ENCODE measurements around the gene GPI.
A peak's percentile ranks its signal among the peaks of the same experiment; 100 is the strongest.

GPI gene

DNA sequence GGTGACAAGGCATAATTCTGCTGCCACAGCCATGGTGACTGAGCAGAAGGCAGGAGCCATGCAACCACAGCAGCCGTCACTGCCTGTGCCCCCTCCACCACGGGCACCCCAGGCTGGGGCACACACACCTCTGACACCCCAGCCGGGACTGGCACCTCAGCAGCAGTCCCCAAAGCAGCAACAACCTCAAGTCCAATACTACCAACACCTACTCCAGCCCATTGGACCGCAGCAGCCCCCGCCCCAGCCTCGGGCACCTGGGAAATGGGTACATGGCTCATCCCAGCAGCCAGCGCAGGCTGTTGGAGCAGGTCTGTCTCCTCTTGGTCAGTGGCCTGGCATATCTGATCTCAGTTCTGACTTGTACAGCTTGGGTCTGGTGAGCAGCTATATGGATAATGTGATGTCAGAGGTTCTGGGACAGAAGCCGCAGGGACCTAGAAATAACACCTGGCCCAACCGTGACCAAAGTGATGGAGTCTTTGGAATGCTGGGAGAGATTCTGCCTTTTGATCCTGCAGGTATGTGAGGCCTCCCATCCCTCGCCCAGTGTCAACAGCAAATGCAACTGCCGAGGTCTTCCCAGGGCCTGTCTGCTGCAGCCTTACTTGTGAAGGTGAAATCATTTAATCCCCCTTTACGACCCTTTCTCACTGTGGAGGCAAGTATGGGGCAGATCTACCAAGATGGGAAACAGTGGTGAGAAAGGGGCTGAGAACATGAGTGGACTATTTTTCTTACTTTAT lies 22.9 kb upstream of the GPI start:
- DNase-seq (ENCODE audit: low read depth): no peak

GRCh38 chr19:34343751-34344150 lies 21.2 kb upstream of the GPI start:
- no peak for DNase-seq (ENCODE audit: low read depth)

- DNase-seq (ENCODE audit: low read depth): peak; percentile 23
Observed at GRCh38 chr19:34345947-34346351, 19.0 kb upstream of the GPI start.

- DNase-seq (ENCODE audit: low read depth): no peak
Observed at GRCh38 chr19:34347561-34348165, 17.3 kb upstream of the GPI start.

GRCh38 chr19:34348899-34349487 lies 16.0 kb upstream of the GPI start:
- no peak for DNase-seq (ENCODE audit: low read depth)

DNA sequence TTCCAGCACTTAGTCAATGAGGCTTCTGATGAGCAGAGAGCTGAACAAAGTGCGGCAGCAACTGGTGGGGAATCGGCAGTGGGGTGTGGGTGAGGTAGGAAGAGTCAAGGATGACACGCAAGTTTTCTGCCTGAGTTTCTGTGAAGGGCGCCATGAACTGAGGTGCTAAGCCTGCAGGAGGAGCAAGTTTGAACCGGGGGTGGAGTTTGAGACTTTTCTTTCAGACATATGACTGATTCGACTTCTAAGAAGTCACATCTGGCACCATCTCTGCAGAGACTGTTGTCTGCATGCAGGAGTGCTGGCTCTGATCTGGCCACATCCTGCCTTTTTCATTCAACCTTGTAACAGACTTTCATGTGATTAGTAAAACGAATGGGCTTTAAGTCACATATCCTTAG lies 14.8 kb upstream of the GPI start:
- no peak for DNase-seq (ENCODE audit: low read depth)

DNA sequence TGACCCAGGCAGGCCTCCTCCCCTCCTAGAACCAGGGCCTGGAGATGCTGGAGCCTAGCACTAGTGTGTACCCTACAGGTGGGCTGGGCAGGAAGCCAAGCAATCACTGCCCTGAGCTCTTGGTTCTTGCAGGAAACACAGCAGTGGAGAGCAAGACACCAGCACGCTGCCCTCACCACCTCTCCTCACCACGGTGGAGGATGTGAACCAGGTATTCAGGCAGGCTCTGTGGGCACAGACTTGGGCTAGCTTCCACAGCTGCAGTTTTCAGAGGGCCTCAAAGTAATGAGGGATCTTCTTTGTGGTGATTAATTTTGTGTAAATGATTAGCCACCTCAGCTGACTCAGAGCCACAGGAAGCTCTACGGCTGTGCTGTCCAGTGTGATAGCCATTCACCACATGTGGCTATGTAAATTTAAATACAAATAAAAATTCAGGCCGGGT lies 13.6 kb upstream of the GPI start:
- no peak for DNase-seq (ENCODE audit: low read depth)

DNA sequence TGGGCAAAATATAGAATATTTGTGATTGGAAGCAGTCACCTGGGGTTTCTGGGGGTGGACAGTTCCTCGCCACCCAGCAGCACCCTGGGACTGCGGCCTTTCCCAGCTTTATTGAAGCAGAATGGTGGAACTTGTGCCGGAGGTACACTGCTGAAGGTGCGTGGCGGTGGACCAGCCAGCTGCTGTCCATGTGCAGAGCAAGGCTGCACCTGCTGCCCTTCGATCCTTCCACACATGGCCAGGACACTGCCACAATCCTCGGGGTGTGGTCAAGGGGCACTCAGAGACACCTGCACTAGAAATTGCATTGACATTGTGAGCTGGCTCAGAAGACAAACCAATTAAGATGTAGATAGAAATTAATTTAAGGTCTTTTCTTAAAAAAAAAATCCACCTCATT lies 11.4 kb upstream of the GPI start:
- no peak for DNase-seq (ENCODE audit: low read depth)

DNA sequence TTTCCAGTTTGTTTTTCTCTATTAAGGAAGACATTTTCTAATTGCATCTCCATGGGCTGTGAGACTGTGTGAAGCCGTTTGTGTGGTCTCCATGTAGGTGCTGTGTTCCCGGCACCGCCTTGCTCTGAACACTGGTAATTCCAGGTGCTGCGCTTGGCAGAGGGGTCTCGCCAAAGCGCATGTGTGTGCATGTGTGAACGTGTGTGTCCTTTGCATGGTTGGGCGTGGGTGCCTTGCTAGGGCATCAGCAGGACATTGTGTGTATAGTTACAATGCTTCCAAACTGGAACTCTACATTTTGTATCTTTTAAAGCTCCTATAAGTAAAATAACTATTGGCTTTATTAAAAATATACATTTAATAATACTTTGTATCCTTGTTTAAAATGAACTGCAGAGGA lies 9.8 kb upstream of the GPI start:
- no peak for DNase-seq (ENCODE audit: low read depth)

DNA sequence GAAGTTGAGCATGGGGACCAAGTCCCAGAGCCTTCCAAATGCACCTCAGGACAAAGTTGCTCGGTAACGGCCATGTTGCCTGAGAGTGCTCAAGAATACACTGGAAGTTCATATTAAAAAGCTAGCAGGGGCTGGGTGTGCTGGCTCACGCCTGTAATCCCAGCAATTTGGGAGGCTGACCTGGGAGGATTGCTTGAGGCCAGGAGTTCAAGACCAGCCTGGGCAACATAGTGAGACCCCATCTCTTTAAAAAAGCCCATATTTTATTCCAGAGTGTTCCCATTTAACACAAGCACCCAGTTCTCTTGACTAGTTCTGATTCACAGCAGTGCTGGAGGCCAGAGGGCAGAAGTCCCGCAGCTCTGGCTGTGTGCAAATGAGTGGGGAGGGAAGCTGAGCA lies 8.1 kb upstream of the GPI start:
- DNase-seq (ENCODE audit: low read depth): no peak

DNA sequence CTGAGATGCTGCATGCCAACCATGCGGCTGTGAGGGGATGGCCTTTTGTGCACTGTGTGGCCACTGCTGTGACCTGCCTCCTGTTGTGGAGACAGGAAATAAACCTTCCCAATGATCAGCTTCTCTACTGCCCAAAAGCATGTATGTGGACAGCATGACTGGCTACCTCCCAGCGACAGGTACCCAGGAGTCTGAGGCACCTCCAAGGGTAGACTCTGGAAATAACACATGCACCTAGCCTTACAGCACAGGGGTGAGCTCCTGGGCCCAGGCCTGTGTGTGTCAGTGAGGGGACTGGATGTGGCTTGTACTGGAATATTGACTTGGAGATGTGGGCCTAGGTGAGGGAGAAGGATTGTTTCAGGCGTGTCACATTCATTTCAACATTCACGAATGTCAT lies 7.6 kb upstream of the GPI start:
- DNase-seq (ENCODE audit: low read depth): no peak

- peak; percentile 95 for DNase-seq (ENCODE audit: low read depth)
Observed at GRCh38 chr19:34359140-34359953, 5.6 kb upstream of the GPI start.

- no peak for DNase-seq (ENCODE audit: low read depth)
Observed at GRCh38 chr19:34359954-34360315, 5.1 kb upstream of the GPI start.

- DNase-seq (ENCODE audit: low read depth): no peak
Observed at GRCh38 chr19:34360354-34360909, 4.6 kb upstream of the GPI start.

GRCh38 chr19:34362679-34363069 lies 2.3 kb upstream of the GPI start:
- no peak for DNase-seq (ENCODE audit: low read depth)

GRCh38 chr19:34363094-34363493 lies 1.9 kb upstream of the GPI start:
- no peak for DNase-seq (ENCODE audit: low read depth)

DNA sequence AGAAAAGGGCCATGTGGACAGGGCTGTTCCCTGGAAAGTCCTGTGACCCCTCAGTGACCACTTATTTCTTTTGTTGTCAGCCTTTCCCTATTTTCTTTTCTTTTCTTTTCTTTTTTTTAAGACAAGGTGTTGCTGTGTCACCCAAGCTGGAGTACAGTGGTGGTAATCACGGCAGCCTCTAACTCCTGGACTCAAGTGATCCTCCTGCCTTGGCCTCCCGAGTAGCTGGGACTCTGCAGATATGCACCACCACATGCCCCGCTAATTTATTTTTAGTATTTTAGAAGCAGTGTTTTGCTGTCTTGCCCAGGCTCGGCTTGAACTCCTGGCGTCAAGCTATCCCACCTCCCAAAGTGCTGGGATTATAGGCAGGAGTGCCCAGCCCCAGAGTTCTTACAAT lies 1.1 kb upstream of the GPI start:
- DNase-seq (ENCODE audit: low read depth): no peak

GRCh38 chr19:34364462-34364829 lies 550 bp upstream of the GPI start:
- no peak for DNase-seq (ENCODE audit: low read depth)

DNA sequence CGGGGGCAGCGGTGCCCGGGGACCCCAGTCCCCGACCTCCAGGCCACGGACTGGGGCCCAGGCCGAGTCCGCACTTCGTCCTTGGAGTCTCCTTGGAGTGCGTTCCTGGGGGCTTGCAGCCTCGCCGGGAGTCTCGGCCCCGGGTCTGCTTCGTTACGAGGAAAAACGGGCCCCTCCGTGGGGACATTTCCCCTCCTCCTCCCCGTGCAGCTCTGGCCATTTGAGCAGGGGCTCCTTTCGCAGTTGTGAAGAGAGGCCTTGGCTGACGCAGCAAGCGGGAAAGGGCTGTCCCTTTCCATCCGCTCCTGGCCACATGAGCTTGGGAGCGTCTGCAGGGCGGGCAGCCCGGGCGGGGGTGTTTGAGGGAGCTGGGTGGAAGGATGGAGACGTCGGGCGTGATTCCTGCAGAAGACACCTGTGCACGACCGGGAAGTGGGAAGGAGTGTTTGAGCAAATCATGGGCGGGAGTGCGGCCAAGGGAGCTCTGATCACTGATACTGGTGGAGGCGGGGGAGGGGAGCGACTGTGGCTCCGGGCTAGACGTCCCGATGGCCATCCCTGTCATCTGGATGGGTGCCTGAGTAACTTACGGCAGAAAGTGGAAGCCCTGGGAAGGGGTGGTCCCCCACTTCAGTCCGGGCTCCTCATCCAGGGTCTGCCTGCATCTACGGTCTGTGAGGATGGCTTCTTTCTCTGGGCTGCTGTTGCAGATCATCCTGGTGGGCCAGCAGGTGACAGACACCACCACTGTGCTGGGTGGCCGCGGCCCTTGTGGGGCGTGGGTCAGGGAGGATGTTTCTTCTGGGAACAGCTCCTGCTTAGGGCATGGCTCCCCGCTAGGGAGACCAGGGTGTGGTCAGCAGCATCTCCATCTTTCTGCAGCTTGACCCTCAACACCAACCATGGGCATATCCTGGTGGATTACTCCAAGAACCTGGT lies 736 bp downstream of the GPI start:
- no peak for DNase-seq (ENCODE audit: low read depth)

GRCh38 chr19:34366738-34367623 lies 2.0 kb downstream of the GPI start:
- DNase-seq (ENCODE audit: low read depth): peak; percentile 36

GRCh38 chr19:34367624-34367957 lies 2.6 kb downstream of the GPI start:
- DNase-seq (ENCODE audit: low read depth): no peak

All from fibroblast of the conjunctiva (primary cell).